Stimulated activated CD4-positive, alpha-beta T cell treated with anti-CD3 and anti-CD28 coated beads, Interleukin-4, amount 100 ng/mL, for 48 hours (primary cell): Measurements from ENCODE around the gene RCAN3.

Source experiments
- DNase-seq, 2 donors: peaks; one replicate each; pipeline ENCODE4 v3.0.0-alpha.2; 2020; ENCODE audit warnings: low read depth in 2 of 2

Gene RCAN3

GRCh38 chr1:24551290-24551959, 48.8 kb downstream of the RCAN3 start:
- DNase-seq: no peak

GRCh38 chr1:24551960-24552571, 49.4 kb downstream of the RCAN3 start:
- DNase-seq: no peak

GRCh38 chr1:24553931-24554330, 51.3 kb downstream of the RCAN3 start:
- DNase-seq: no peak

- DNase-seq: no peak
Observed at GRCh38 chr1:24554714-24555113, 52.1 kb downstream of the RCAN3 start.

- peak in 1 of 2 donors; percentile 20 for DNase-seq
Observed at GRCh38 chr1:24555591-24556413, 53.2 kb downstream of the RCAN3 start, which contains the start of gene NCMAP. TSS of gene NCMAP (plus strand) at chr1:24556087. CDS start at chr1:24595431, 39,344 bp downstream.

DNA sequence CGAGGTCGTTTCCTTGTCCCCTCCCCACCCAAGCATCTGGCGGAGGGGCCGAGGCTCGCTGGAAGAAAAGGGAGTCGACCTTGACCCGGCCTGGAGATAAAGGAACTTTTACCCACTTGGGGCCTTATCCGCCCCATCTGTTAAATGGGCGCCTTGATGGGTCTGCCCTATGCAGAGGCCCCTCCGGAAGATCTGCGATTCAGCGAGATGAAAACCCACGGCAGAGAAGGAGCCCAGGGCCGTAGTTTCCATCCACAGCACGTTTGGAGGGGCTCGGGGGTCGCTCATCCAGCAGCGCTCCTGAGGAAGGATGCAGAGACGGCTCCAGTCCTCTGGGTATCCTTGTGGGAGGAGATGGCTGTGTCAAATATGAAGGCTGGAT, 53.8 kb downstream of the RCAN3 start:
- no peak for DNase-seq

- DNase-seq: no peak
Observed at GRCh38 chr1:24557220-24557619, 54.6 kb downstream of the RCAN3 start.

DNA sequence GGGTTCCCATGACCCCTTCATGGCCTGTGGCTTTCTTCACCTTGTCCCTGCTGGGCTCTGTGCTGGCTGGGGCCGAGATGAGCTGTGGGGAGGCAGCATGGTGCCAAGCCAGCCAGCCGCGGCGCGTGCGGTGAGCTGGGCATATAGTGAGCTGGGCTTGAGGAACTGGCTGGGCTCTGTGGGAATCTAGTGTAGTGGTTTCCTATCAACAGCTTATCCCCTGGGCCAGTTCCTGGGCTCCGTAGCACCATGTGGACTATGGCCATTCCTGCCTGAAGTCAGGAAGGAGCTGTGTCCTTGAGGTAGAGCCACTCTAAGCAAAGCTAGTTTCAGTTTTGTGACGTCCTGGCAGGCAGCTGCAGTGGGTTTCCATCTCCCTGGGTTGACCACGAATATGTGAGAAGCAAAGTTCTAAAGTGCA, 55.1 kb downstream of the RCAN3 start:
- no peak for DNase-seq

DNA sequence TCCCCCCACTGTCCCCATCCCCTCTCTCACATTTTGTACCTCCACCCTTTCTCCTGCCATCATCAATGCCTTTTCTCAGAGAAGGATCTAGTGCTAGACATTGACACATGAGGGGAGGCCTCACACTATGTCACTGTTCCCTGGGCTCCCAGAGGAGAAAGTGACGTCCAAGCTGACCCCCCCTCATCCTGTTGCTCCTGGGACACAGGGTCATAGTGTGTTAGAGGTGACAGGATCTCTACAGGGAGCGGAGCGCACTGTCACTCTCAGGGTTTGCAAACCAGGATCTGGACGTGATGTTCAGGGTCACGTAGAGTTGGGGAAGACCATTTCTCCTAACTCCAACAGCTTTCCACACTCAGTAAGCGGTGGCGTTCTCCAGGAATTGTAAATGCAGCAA, 55.8 kb downstream of the RCAN3 start:
- no peak for DNase-seq

- no peak for DNase-seq
Observed at GRCh38 chr1:24558902-24559791, 56.5 kb downstream of the RCAN3 start.

- DNase-seq: no peak
Observed at GRCh38 chr1:24560361-24560760, 57.7 kb downstream of the RCAN3 start.

DNA sequence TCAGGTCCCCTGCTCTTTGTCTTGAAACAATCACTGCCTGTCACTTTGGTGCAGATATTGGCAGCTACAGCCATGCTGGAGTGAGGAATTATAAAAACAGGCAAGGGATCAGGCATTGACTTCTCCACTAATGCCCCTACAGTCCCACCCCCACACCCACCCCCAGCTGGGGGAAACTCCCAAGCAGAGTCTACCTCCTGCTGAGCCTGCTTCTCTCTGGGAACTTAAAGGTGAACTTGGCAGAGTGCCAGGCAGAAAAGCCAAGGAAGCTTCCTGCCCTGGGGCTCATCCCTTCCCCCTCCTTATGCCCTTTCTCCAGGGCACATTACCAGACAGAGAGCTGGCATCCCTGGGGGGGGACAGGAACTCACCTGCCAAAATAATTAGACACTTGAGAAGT, 60.0 kb downstream of the RCAN3 start:
- DNase-seq: no peak

DNA sequence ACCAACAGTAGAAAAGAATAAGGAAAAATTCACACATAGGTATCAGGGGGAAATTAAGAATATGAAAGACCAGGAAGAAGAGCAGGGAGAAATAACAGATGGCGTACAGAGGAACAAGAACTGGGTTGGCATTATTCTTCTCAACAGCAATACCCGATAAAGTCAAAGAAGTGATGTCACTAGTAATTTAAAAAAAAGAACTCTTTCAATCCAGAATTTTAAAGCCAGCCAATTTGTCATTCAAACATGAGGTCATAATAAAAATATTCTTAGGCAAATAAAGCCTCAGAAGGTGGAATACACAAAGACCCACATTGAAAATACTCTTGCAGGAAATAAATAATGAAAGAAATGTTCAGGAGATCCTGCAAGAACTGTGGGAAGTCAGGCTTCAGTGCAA, 62.1 kb downstream of the RCAN3 start:
- DNase-seq: no peak

DNA sequence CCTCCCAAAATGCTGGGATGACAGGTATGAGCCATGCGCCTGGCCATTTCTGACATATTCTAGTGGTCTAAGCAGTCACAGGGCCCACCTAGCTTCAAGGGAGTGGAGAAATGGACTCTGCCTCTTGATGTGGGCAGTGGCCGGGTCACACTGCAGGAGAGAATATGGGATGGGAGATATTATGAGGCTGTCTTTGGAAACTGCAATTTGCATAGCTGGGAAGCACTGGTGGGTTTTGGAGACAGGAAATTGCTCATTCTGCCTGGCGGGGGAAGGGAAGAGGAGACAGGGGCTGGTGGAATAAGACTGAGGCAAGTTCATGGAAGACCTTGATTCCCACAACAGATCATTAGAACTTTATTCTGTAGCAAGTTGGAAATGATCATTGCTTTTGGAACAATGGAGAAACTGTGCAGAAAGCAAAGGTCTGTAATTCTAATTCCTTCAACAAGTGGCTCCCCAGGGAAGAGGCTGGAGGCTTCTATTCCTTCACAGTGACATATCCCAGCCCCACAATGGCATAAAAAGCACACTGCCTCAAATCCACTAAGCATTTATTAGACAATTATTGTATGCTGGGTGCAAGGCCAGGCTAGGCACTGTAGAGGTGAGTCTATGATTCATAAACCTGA, 63.7 kb downstream of the RCAN3 start:
- DNase-seq: no peak

GRCh38 chr1:24567792-24568388, 65.3 kb downstream of the RCAN3 start:
- no peak for DNase-seq

DNA sequence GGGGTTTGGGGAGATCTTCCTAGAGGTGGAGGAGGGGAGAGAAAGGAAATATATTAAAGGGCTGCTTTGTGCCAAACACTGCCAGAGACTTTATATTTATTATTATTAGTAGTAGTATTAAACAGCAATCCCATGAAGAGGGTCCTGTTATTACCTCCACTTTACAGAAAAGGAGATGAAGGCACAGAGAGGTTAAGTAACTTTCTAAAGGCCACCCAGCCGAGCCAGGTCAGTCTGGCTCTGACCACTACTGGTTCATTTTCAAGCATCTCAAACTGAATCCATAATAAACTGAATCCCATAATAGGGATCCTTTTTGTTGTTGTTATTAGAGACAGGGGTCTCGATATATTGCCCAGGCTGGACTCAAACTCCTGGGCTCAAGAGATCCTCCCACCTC, 65.8 kb downstream of the RCAN3 start:
- DNase-seq: no peak

DNA sequence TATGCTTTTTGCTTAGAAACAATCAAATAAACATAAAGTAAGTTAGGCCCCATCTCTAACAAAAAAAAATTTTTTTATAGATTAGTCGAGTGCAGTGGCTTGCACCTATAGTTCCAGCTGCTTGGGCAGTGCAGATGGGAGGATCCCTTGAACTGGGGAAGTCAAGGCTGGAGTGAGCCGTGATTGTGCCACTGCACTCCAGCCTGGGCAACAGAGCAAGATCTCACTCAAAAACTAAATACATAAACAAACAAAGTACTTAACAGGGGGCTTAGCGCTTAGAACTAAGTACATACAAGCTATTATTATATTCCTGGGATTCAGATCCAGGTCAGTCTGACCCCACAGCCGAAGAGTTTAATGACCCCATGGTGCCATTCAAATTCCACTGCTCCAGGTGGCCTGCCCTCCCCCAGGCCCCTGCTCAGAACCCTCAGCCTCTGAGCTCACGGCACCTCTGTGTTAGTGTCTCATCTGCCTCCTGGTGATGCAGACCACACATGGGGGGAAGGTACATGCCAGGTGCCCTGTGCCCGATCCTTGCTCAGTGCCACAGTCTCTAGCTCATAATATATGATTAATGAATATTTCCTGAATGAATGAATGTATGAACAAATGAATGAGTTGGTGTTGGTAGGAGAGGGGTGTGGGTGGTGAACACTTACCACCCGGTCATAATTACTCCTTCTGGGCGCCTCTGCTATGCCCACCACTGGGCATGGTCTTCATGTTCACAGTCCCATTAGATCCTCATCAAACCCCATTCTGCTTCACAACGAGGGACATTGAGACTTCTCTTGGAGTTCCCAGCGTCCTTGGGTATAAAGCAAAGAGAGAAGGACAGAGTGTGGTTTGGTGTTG, 67.9 kb downstream of the RCAN3 start:
- DNase-seq: no peak

GRCh38 chr1:24572301-24572700, 69.7 kb downstream of the RCAN3 start:
- no peak for DNase-seq

DNA sequence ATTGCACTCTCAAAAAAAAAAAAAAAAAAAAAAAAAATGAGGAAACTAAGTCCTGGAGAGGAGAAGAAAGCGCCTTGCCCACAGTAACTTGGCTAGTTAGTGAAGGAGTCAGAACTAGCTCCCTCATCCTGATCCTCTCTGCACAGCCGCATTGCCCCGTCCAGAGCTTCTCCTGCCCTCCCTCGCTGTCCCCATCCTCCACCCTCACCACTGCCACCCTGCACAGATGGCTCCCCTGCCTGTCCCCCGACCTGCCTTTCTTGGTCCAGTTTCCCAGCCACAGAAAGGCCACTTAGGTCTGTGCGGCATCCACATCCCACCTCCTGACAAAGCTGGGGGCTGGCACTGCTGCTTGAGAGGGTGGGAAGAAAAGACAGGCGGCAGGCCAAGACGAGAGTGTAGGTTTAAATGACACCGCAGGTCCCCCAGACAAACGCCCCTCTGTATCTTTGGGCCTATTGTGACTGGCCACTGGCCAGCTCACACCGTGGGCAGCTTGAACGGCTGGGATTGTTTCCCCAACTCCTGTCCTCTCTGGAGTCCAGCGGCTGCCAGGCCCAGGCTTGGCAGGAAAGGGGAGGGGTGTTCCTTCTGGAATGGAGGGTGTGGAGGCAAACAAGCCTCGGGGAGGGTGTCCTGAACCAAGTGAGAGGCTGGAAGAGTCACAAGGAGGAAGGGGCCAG, 73.4 kb downstream of the RCAN3 start:
- DNase-seq: no peak
